IMR-90 (cell line): ENCODE data around the gene PLLP. TPM values are rescaled to one million over a fixed set of nuclear protein-coding genes. Genes with fewer than 3 reads are reported as not detected.

Experiments used
- ATAC-seq: fragments of 200-7000 bp; cut with Tn5 transposase; 2 replicates; pipeline ENCODE4 v1.9.1; 2020; ENCODE audit warnings: low read depth, mild to moderate bottlenecking, moderate library complexity
- BruUV-seq: library from RNA; stranded (reverse); fragments of 400-500 nt; replicated peaks from 2 replicates; lab custom pipeline; 2021; lab: Mats Ljungman, UMichigan
- CTCF ChIA-PET: fragments of 300-600 bp; formaldehyde crosslinking; extraction: SDS; loops from one replicate; lab custom pipeline; 2021; ENCODE audit warnings: antibody characterized with exemption; lab: Yijun Ruan, JAX
- POLR2A ChIA-PET: fragments of 300-600 bp; sonication (Branson Sonifier 250); formaldehyde crosslinking; loops from one replicate; lab custom pipeline; 2022; ENCODE audit warnings: antibody characterized with exemption; ENCODE audit not compliant: unreplicated experiment; lab: Charles Lee
- DNase-seq: peaks from one replicate; pipeline ENCODE4 v3.0.0; 2013
- H2AFZ ChIP-seq: replicated peaks from 2 replicates; pipeline ENCODE3; 2013; ENCODE audit warnings: low read length, mild to moderate bottlenecking; ENCODE audit not compliant: poor library complexity
- H2AK5ac ChIP-seq: 2 replicates; pipeline ENCODE4 v1.6.1; 2013; ENCODE audit warnings: low read depth, low read length, inconsistent platforms
- H2AK9ac ChIP-seq: replicated peaks from 2 replicates; pipeline ENCODE3; 2013; ENCODE audit warnings: mild to moderate bottlenecking, low read depth, low read length, moderate library complexity; ENCODE audit not compliant: poor library complexity
- H2BK120ac ChIP-seq: 2 replicates; pipeline ENCODE4 v1.6.1; 2013; ENCODE audit warnings: low read depth, low read length, inconsistent platforms
- H2BK15ac ChIP-seq: 3 replicates; pipeline ENCODE4 v1.6.1; 2013; ENCODE audit warnings: low read depth, low read length, inconsistent platforms
- H2BK20ac ChIP-seq: 2 replicates; pipeline ENCODE4 v1.6.1; 2013; ENCODE audit warnings: low read depth, mild to moderate bottlenecking, inconsistent platforms, low read length, moderate library complexity
- H2BK5ac ChIP-seq: 2 replicates; pipeline ENCODE4 v1.6.1; 2013; ENCODE audit warnings: mild to moderate bottlenecking, low read depth, low read length, inconsistent platforms; ENCODE audit not compliant: poor library complexity, severe bottlenecking
- H3K14ac ChIP-seq: replicated peaks from 2 replicates; pipeline ENCODE4 v1.6.1; 2013; ENCODE audit warnings: low read depth, low read length, inconsistent platforms
- H3K18ac ChIP-seq: 2 replicates; pipeline ENCODE4 v1.6.1; 2013; ENCODE audit warnings: low read depth, low read length, control low read depth
- H3K23ac ChIP-seq: 2 replicates; pipeline ENCODE4 v1.6.1; 2013; ENCODE audit warnings: low read depth, low read length, inconsistent platforms
- H3K27ac ChIP-seq: 2 replicates; pipeline ENCODE4 v1.5.1; 2013; ENCODE audit warnings: mild to moderate bottlenecking, control low read depth, low read length; ENCODE audit not compliant: insufficient read depth
- H3K27me3 ChIP-seq: 2 replicates; pipeline ENCODE4 v1.6.1; 2013; ENCODE audit warnings: low read length; ENCODE audit not compliant: control insufficient read depth, insufficient read depth
- H3K36me3 ChIP-seq: 2 replicates; pipeline ENCODE4 v1.6.1; 2013; ENCODE audit warnings: low read length, mixed read lengths; ENCODE audit not compliant: control insufficient read depth, insufficient read depth
- H3K4ac ChIP-seq: 2 replicates; pipeline ENCODE4 v1.6.1; 2013; ENCODE audit warnings: low read depth, low read length, inconsistent platforms
- H3K4me1 ChIP-seq: 2 replicates; pipeline ENCODE4 v1.6.1; 2013; ENCODE audit warnings: low read length, mixed read lengths; ENCODE audit not compliant: control insufficient read depth, insufficient read depth
- H3K4me2 ChIP-seq: 2 replicates; pipeline ENCODE4 v1.6.1; 2013; ENCODE audit warnings: low read depth, mild to moderate bottlenecking, control low read depth, low read length, moderate library complexity
- H3K4me3 ChIP-seq: 2 replicates; pipeline ENCODE4 v1.5.1; 2013; ENCODE audit warnings: low read depth, mild to moderate bottlenecking, control low read depth, low read length, moderate library complexity; ENCODE audit not compliant: insufficient read depth
- H3K56ac ChIP-seq: 2 replicates; pipeline ENCODE4 v1.6.1; 2013; ENCODE audit warnings: low read length, inconsistent platforms; ENCODE audit not compliant: insufficient read depth; ENCODE audit errors: extremely low read depth
- H3K79me1 ChIP-seq, 2 experiments: 2 replicates each; pipeline ENCODE4 v1.6.1; 2013; ENCODE audit warnings: low read length in 2 of 2, inconsistent platforms in 1 of 2, low read depth in 1 of 2
- H3K9ac ChIP-seq: 2 replicates; pipeline ENCODE4 v1.6.1; 2013; ENCODE audit warnings: low read depth, low read length, control low read depth
- H3K9me1 ChIP-seq: 2 replicates; pipeline ENCODE4 v1.6.1; 2013; ENCODE audit warnings: low read length, inconsistent platforms; ENCODE audit not compliant: insufficient read depth
- H3K9me3 ChIP-seq: 2 replicates; pipeline ENCODE4 v1.6.1; 2013; ENCODE audit warnings: low read length; ENCODE audit not compliant: control insufficient read depth, insufficient read depth
- H4K20me1 ChIP-seq: 2 replicates; pipeline ENCODE4 v1.6.1; 2013; ENCODE audit warnings: low read length, inconsistent platforms; ENCODE audit not compliant: insufficient read depth
- H4K5ac ChIP-seq: 2 replicates; pipeline ENCODE4 v1.6.1; 2013; ENCODE audit warnings: mild to moderate bottlenecking, low read depth, low read length, control low read depth
- H4K8ac ChIP-seq, 2 experiments: 2 replicates each; pipeline ENCODE4 v1.6.1; 2013; ENCODE audit warnings: low read depth in 2 of 2, low read length in 2 of 2, control low read depth in 1 of 2, inconsistent platforms in 1 of 2
- H4K91ac ChIP-seq: 2 replicates; pipeline ENCODE4 v1.6.1; 2013; ENCODE audit warnings: low read depth, low read length, inconsistent platforms; ENCODE audit not compliant: insufficient read depth
- BHLHE40 ChIP-seq: fragments of 150-350 bp; IDR thresholded peaks from 2 replicates; pipeline ENCODE4 v1.6.1; 2016; ENCODE audit warnings: mild to moderate bottlenecking, low read depth, low read length
- CEBPB ChIP-seq: IDR thresholded peaks from 2 replicates; pipeline ENCODE4 v1.6.1; 2012; ENCODE audit warnings: low read depth, low read length, improper control_type of control experiment
- CHD1 ChIP-seq: IDR thresholded peaks from 2 replicates; pipeline ENCODE4 v1.6.1; 2012; ENCODE audit warnings: low read depth, low read length, improper control_type of control experiment
- FOS ChIP-seq: fragments of 150-350 bp; IDR thresholded peaks from 2 replicates; pipeline ENCODE4 v1.6.1; 2016; ENCODE audit warnings: low read depth, low read length
- MAFK ChIP-seq: IDR thresholded peaks from 2 replicates; pipeline ENCODE4 v1.6.1; 2012; ENCODE audit warnings: low read depth, low read length, improper control_type of control experiment
- MAZ ChIP-seq: IDR thresholded peaks from 2 replicates; pipeline ENCODE4 v1.6.1; 2012; ENCODE audit warnings: low read depth, mild to moderate bottlenecking, low read length, improper control_type of control experiment, moderate library complexity, borderline replicate concordance
- MXI1 ChIP-seq: IDR thresholded peaks from 2 replicates; pipeline ENCODE4 v1.6.1; 2012; ENCODE audit warnings: low read depth, mild to moderate bottlenecking, low read length, moderate library complexity, borderline replicate concordance
- NFE2L2 ChIP-seq: fragments of 150-350 bp; IDR thresholded peaks from 2 replicates; pipeline ENCODE4 v1.6.1; 2016; ENCODE audit warnings: low read depth, mild to moderate bottlenecking, low read length
- POLR2A ChIP-seq: IDR thresholded peaks from 2 replicates; pipeline ENCODE4 v1.6.1; 2012; ENCODE audit warnings: mild to moderate bottlenecking, low read depth, low read length
- RAD21 ChIP-seq: IDR thresholded peaks from 2 replicates; pipeline ENCODE4 v1.6.1; 2012; ENCODE audit warnings: low read length, improper control_type of control experiment
- RCOR1 ChIP-seq: IDR thresholded peaks from 2 replicates; pipeline ENCODE4 v1.6.1; 2012; ENCODE audit warnings: mild to moderate bottlenecking, low read length, improper control_type of control experiment; ENCODE audit not compliant: insufficient replicate concordance
- RFX5 ChIP-seq: IDR thresholded peaks from 2 replicates; pipeline ENCODE4 v1.8.0; 2012; ENCODE audit warnings: low read depth, mild to moderate bottlenecking, low read length, moderate library complexity
- SMC3 ChIP-seq: fragments of 150-350 bp; IDR thresholded peaks from 2 replicates; pipeline ENCODE4 v1.6.1; 2016; ENCODE audit warnings: low read depth, mild to moderate bottlenecking, antibody characterized with exemption, low read length, moderate library complexity
- WGBS, 2 experiments: methylation state at CpG; one replicate each; pipeline versions ENCODE4 v1.1.5 to v1.1.7; 2013; ENCODE audit warnings: missing lambda C conversion rate in 2 of 2; ENCODE audit not compliant: insufficient read length in 1 of 2; ENCODE audit errors: extremely low coverage in 2 of 2; 5-methylcytosine and 5-hydroxymethylcytosine counted together
- dilution Hi-C: fragments of 300-500 bp; cut with HindIII; formaldehyde crosslinking; loops from one replicate; pipeline ENCODE4 v1.14.3; 2018; ENCODE audit warnings: low sequenced_read_pairs; ENCODE audit not compliant: unreplicated experiment
- in situ Hi-C: fragments of 300-500 bp; cut with MboI; formaldehyde crosslinking; loops from 3 replicates; pipeline ENCODE4 v1.14.3; 2019; ENCODE audit warnings: low sequenced_read_pairs, inconsistent platforms, mixed read lengths
- intact Hi-C: fragments of 100-400 bp; cut with micrococcal nuclease; formaldehyde crosslinking; loops from 2 replicates; pipeline ENCODE4 v1.10.0; 2022
- polyA plus RNA-seq, 3 experiments: library from polyadenylated mRNA; depleted of rRNA; stranded (reverse); fragments of >200 nt; gene quantifications; 2 replicates each; pipeline ENCODE4 v1.2.3, GENCODE V29; 2012; ENCODE audit warnings: low replicate concordance in 1 of 3
- total RNA-seq: library from RNA; depleted of rRNA; stranded (reverse); fragments of >200 nt; gene quantifications from 2 replicates; pipeline ENCODE4 v1.2.3, GENCODE V29; 2012
- TF ChIP-seq, protein P1 (sequence below): conservative IDR thresholded peaks from 2 replicates; pipeline ENCODE4 v1.5.1; 2012; ENCODE audit warnings: mild to moderate bottlenecking, low read depth, low read length, improper control_type of control experiment
- TF ChIP-seq, protein P2 (sequence below): fragments of 150-350 bp; IDR thresholded peaks from 2 replicates; pipeline ENCODE4 v1.6.1; 2016; ENCODE audit warnings: low read depth, mild to moderate bottlenecking, low read length, moderate library complexity, borderline replicate concordance

PLLP gene
- total and polyA plus RNA-seq, 2 of the 4 experiments (the other 2 are of a cell fraction), result 0.05 TPM; not detected in 1

DNA sequence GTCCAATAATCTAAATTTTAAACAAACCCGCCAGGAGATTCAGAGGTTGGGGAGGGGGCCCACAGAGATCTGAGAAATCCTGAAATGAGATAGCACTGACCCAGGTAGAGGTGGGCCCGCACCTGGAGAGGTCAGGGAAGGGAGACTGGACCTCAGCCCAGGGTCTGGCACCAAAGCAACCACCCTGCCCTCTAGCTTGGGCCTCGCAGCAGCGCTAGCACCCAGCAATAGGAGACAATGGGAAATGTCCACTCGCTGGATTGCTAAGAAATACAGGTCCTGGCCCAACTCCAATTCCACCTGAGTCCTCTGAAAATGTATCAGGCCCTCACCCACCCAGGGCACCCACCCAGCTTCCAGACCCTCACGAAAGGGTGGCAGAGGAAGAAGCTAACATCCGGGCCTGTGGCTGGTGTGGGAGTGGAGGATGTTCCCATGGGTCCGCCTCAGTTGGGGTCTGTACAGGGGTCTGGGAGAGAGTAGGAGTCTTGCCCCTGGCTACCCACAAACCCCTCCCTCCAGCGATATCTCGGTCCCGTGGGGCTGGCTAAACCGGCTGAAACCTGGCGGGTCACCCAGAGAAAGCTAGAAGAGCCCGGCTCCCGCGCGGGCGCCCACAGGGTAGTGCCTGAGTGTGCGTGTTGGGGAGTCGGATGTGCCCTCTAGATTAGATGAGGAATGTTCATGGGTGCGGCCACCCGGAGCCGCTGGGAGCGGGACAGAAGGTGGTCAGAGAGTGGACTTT lies 1.1 kb downstream of the PLLP start:
- ChIA-PET CTCF (interaction anchor here (0.5 to 0.6 kb wide), 2 partner anchors 17 to 113 kb away, joined by 3 read pairs; no protein-coding TSS in a partner anchor), POLR2A (no interaction called here)
- Histone ChIP-seq H3K9me3 (no peaks in the 10 kb centered on the region), H3K56ac (no peak overlapping the region), H3K4me2 (no peak overlapping the region), H3K79me1 (no peaks in the 10 kb centered on the region), H4K5ac (no peak overlapping the region), H4K8ac (no peak overlapping the region), H3K9ac (no peak overlapping the region), H2AK5ac (no peak overlapping the region), H3K9me1 (no peaks in the 10 kb centered on the region), H3K27me3 (peaks cover 62% of the 10 kb centered on the region), H4K91ac (no peak overlapping the region), H2BK20ac (no peak overlapping the region), H2AK9ac (no peak overlapping the region), H3K14ac (no peak overlapping the region), H3K4me3 (no peak overlapping the region), H2BK15ac (no peak overlapping the region), H3K18ac (no peak overlapping the region), H4K20me1 (peaks cover 3% of the 10 kb centered on the region; the same call in 1 of the 2 replicates), H3K36me3 (no peaks in the 10 kb centered on the region), H2BK120ac (no peak overlapping the region), H3K27ac (no peak overlapping the region), H3K4ac (no peak overlapping the region), H3K4me1 (no peaks in the 10 kb centered on the region), H2BK5ac (no peak overlapping the region), H2AFZ (no peak overlapping the region), H3K23ac (no peak overlapping the region)
- in situ Hi-C loops (no loop called here), dilution Hi-C loops (no loop called here), intact Hi-C loops (no loop called here)
- WGBS, 2 experiments, result 34% methylated on average over 12 of the region's 24 CpGs; no CpG with 5 or more reads in 1 of the 2 experiments
- BruUV-seq, result no TSS peak
- ATAC-seq, result no peak
- no peak for DNase-seq
- TF ChIP-seq, protein P1, sequence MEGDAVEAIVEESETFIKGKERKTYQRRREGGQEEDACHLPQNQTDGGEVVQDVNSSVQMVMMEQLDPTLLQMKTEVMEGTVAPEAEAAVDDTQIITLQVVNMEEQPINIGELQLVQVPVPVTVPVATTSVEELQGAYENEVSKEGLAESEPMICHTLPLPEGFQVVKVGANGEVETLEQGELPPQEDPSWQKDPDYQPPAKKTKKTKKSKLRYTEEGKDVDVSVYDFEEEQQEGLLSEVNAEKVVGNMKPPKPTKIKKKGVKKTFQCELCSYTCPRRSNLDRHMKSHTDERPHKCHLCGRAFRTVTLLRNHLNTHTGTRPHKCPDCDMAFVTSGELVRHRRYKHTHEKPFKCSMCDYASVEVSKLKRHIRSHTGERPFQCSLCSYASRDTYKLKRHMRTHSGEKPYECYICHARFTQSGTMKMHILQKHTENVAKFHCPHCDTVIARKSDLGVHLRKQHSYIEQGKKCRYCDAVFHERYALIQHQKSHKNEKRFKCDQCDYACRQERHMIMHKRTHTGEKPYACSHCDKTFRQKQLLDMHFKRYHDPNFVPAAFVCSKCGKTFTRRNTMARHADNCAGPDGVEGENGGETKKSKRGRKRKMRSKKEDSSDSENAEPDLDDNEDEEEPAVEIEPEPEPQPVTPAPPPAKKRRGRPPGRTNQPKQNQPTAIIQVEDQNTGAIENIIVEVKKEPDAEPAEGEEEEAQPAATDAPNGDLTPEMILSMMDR, result no peak
- TF ChIP-seq BHLHE40, result no peak
- TF ChIP-seq RFX5, result no peak
- TF ChIP-seq MAZ, result no peak
- TF ChIP-seq MAFK, result no peak
- no peak for TF ChIP-seq SMC3
- no peak for TF ChIP-seq NFE2L2
- no peak for TF ChIP-seq FOS
- TF ChIP-seq, protein P2, sequence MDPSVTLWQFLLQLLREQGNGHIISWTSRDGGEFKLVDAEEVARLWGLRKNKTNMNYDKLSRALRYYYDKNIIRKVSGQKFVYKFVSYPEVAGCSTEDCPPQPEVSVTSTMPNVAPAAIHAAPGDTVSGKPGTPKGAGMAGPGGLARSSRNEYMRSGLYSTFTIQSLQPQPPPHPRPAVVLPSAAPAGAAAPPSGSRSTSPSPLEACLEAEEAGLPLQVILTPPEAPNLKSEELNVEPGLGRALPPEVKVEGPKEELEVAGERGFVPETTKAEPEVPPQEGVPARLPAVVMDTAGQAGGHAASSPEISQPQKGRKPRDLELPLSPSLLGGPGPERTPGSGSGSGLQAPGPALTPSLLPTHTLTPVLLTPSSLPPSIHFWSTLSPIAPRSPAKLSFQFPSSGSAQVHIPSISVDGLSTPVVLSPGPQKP, result no peak
- TF ChIP-seq POLR2A, result no peak
- no peak for TF ChIP-seq MXI1
- no peak for TF ChIP-seq CEBPB
- TF ChIP-seq RAD21, result no peak
- no peak for TF ChIP-seq CHD1
- TF ChIP-seq RCOR1, result no peak
